AG04450 (cell line): ENCODE measurements around the gene IRGC. TPM values are rescaled to one million over a fixed set of nuclear protein-coding genes. Genes with fewer than 3 reads are reported as not detected.
A peak's percentile ranks its signal among the peaks of the same experiment; 100 is the strongest.

Experiments
- CTCF ChIA-PET: fragments of 300-600, 350-600 bp; formaldehyde crosslinking; extraction: SDS; loops from one replicate; lab custom pipeline; 2022; ENCODE audit warnings: antibody characterized with exemption, inconsistent platforms; lab: Charles Lee
- POLR2A ChIA-PET: fragments of 350-600 bp; formaldehyde crosslinking; extraction: SDS; loops from one replicate; lab custom pipeline; 2021; ENCODE audit warnings: antibody characterized with exemption, inconsistent platforms; lab: Yijun Ruan, JAX
- DNase-seq: peaks from one replicate; pipeline ENCODE4 v3.0.0-alpha.2; 2011; ENCODE audit warnings: low read depth, low spot score
- H3K27ac ChIP-seq: one replicate; pipeline ENCODE4 v1.5.1; 2012; ENCODE audit warnings: low read depth, low read length, control low read depth
- H3K27me3 ChIP-seq: one replicate; pipeline ENCODE4 v1.6.0; 2012; ENCODE audit warnings: low read length; ENCODE audit not compliant: control insufficient read depth, insufficient read depth
- H3K4me3 ChIP-seq: 2 replicates; pipeline ENCODE4 v1.5.1; 2011; ENCODE audit warnings: mild to moderate bottlenecking, low read depth, low read length, control low read depth
- H3K9me3 ChIP-seq: 2 replicates; pipeline ENCODE4 v1.5.1; 2012; ENCODE audit warnings: low read length; ENCODE audit not compliant: control insufficient read depth, insufficient read depth
- polyA plus RNA-seq: library from polyadenylated mRNA; depleted of rRNA; stranded (reverse); fragments of >200 nt; gene quantifications from 2 replicates; pipeline ENCODE4 v1.2.3, GENCODE V29; 2011
- TF ChIP-seq, protein P1 (sequence below): IDR thresholded peaks from 2 replicates; pipeline ENCODE4 v1.5.1; 2011; ENCODE audit warnings: low read depth, low read length, control low read depth, inconsistent platforms

The IRGC gene
- polyA plus RNA-seq, 1 experiment = not detected

DNA sequence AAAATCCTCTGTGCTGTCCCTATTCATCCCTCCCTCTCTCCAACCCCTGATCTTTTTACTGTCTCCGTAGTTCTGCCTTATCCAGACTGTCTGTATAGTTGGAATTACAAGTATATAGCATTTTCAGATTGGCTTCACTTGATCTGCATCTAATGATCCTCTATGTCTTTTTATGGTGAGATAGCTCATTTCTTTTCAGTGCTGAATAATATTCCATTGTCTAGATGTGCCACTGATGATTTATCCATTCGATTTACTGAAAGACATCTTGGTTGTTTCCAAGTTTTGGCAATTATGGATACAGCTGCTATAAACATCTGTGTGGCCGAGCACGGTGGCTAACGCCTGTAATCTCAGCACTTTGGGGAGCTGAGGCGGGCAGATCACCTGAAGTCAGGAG, 19.1 kb downstream of the IRGC start:
- ChIA-PET CTCF (interaction anchor here (0.6 to 1.7 kb wide), 3 partner anchors 8 to 67 kb away, joined by 3 to 7 read pairs (median 3); no protein-coding TSS in a partner anchor), POLR2A (interaction anchor here (0.9 to 1.6 kb wide), 2 partner anchors 10 to 66 kb away, joined by 3 to 9 read pairs; partner anchors contain the start of gene PLAUR)
- TF ChIP-seq, protein P1, sequence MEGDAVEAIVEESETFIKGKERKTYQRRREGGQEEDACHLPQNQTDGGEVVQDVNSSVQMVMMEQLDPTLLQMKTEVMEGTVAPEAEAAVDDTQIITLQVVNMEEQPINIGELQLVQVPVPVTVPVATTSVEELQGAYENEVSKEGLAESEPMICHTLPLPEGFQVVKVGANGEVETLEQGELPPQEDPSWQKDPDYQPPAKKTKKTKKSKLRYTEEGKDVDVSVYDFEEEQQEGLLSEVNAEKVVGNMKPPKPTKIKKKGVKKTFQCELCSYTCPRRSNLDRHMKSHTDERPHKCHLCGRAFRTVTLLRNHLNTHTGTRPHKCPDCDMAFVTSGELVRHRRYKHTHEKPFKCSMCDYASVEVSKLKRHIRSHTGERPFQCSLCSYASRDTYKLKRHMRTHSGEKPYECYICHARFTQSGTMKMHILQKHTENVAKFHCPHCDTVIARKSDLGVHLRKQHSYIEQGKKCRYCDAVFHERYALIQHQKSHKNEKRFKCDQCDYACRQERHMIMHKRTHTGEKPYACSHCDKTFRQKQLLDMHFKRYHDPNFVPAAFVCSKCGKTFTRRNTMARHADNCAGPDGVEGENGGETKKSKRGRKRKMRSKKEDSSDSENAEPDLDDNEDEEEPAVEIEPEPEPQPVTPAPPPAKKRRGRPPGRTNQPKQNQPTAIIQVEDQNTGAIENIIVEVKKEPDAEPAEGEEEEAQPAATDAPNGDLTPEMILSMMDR = no peak
- Histone ChIP-seq H3K4me3 (no peak overlapping the region), H3K9me3 (no peaks in the 10 kb centered on the region), H3K27me3 (no peaks in the 10 kb centered on the region), H3K27ac (no peak overlapping the region)
- DNase-seq = no peak

DNA sequence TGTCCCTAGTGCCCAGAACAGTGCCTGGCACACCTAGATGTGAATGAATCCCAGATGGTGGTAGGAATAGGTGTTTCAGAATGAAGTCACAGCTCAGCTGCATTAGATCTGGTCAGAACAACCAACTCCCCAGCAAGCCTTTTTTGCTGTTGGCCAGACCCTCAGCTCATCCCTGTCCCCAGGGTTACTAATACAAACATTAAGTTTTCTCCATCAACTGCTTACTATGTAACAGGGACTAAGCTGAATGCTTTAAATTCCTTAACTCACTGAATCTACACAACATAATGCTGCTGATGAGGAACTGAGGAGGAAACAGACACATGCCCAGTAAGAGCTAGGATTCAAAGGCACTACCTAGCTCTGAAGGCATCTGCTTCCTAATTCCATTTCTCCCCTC, 20.1 kb downstream of the IRGC start:
- peak overlapping the region; percentile 75 for H3K27ac ChIP-seq
- ChIA-PET POLR2A (interaction anchor here (0.5 to 1.6 kb wide), 3 partner anchors 11 to 67 kb away, joined by 3 to 9 read pairs (median 4); partner anchors contain the start of gene PLAUR), CTCF (interaction anchor here (0.7 to 2.1 kb wide), 6 partner anchors 10 to 74 kb away, joined by 3 to 16 read pairs (median 5); no protein-coding TSS in a partner anchor)
- TF ChIP-seq, protein P1 = no peak
- H3K9me3 ChIP-seq = no peaks in the 10 kb centered on the region
- no peak overlapping the region for H3K4me3 ChIP-seq
- no peak for DNase-seq
- no peaks in the 10 kb centered on the region for H3K27me3 ChIP-seq

DNA sequence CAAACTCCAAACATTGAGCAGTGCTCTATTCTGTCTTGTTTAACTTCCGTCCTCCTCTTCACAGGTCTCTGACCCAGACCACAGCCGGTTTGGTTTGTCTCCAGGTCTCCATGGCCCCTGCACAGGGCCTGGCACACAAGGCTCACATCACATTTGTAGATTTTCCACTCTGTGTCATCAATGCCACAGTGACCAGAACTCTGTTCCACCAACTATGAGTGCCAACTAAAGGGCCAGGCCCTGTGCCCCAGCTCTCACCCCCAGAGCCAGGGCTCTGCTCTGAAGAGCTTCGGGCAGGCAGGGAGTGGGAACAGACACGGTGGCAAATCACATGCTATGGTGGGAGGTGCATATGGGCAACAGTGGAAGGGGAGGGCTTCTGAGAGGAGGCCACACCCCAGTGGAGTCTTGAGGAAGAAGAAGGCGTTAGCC, 22.9 kb downstream of the IRGC start:
- no peak overlapping the region for H3K27ac ChIP-seq
- ChIA-PET CTCF (no interaction called here), POLR2A (no interaction called here)

DNA sequence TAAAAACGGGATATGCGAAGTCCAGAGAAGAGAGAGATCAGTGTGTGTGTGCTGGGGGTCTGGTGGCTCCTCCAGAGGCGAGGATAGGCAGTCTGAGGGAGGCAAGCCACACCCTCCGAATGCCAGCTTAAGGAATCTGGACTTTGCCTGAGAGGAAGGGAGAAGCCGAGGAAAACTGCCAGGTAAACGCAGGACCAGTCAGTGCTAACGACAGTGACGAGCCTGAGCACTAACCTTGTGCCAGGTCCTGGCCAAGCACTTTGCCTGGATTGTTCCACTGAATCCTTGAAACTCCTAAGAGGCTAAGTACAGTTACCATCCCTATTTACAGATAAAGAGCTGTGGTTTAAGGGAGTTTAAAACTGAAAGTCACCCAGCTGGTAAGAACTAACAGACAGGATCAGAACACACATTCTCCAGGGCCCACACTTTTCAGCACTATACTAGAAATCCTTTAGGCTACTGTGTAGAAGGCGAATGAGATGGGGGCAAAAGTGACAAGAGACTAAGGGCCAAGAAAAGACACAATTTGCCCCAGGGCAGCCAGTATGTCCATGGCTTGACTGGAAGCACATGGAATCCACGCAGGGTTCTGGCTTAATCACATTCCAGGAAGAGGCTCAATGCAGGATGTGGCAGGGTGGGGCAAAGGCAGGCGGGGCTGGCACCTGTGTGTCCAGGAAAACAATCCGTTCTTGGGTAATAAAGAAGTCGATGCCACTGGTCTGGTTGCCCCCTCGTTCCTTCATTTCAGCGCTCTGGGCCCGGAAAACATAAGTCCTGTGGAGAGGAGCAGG, 23.8 kb downstream of the IRGC start:
- TF ChIP-seq, protein P1 = no peak
- ChIA-PET POLR2A (interaction anchor here (0.6 kb wide), 1 partner anchor 61 kb away, joined by 3 read pairs; no protein-coding TSS in a partner anchor), CTCF (interaction anchor here (0.5 to 0.6 kb wide), 2 partner anchors 35 to 70 kb away, joined by 3 to 6 read pairs; partner anchors contain the start of gene PLAUR)
- H3K27ac ChIP-seq = no peak overlapping the region
- no peak overlapping the region for H3K4me3 ChIP-seq
- DNase-seq = no peak
- no peaks in the 10 kb centered on the region for H3K27me3 ChIP-seq
- no peaks in the 10 kb centered on the region for H3K9me3 ChIP-seq

More for the DNA sequence above, 22.9 kb downstream of the IRGC start:
- Histone ChIP-seq H3K4me3 (no peak overlapping the region), H3K9me3 (no peaks in the 10 kb centered on the region), H3K27me3 (no peaks in the 10 kb centered on the region)
- TF ChIP-seq, protein P1 = no peak
- DNase-seq = no peak
